ENCODE measurements around the gene RPN2. TPM values are rescaled to one million over a fixed set of nuclear protein-coding genes. Genes with fewer than 3 reads are reported as not detected.
A peak's percentile ranks its signal among the peaks of the same experiment; 100 is the strongest.

Gene RPN2
- total RNA-seq, 1 experiment from 2014 or later, result 234 TPM

- Histone ChIP-seq H2BK20ac (ENCODE audit: low read depth, low read length, poor library complexity, severe bottlenecking) (no peak overlapping the region), H2AFZ (ENCODE audit: low read length) (no peak overlapping the region), H2BK15ac (ENCODE audit: low read depth, low read length) (no peak overlapping the region), H3K9ac (ENCODE audit: extremely low read depth, insufficient read length, low read length) (no peak overlapping the region), H3K56ac (ENCODE audit: insufficient read length, low read depth, low read length) (no peak overlapping the region), H3K9me3 (ENCODE audit: control insufficient read depth, low read depth, low read length) (no peaks in the 10 kb centered on the region), H3K4me1 (ENCODE audit: insufficient read depth, low read length) (no peaks in the 10 kb centered on the region), H2AK5ac (ENCODE audit: insufficient read length, low read length) (no peak overlapping the region), H4K20me1 (ENCODE audit: control insufficient read depth, insufficient read depth, insufficient read length) (no peaks in the 10 kb centered on the region), H4K8ac (replicated peaks; ENCODE audit: insufficient read length, low read depth, low read length) (no peak overlapping the region), H2BK5ac (ENCODE audit: insufficient read length, low read length) (no peak overlapping the region), H3T11ph (ENCODE audit: low read length) (no peak overlapping the region), H3K23me2 (ENCODE audit: insufficient read length, low read depth, low read length, poor library complexity, severe bottlenecking) (no peaks in the 10 kb centered on the region), H3K27ac (ENCODE audit: insufficient read length, low read depth, low read length) (no peak overlapping the region), H3K23ac (ENCODE audit: insufficient read length, low read depth, low read length) (no peak overlapping the region), H2BK12ac (ENCODE audit: insufficient read length, low read depth, low read length) (no peak overlapping the region), H3K79me2 (ENCODE audit: insufficient read depth, low read length) (peaks cover 34% of the 10 kb centered on the region), H3K27me3 (ENCODE audit: insufficient read depth, low read length) (no peaks in the 10 kb centered on the region), H3K14ac (ENCODE audit: insufficient read depth, low read length) (no peak overlapping the region), H2BK120ac (ENCODE audit: low read depth, low read length, poor library complexity, severe bottlenecking) (no peak overlapping the region), H4K91ac (ENCODE audit: insufficient read length, low read depth, low read length) (no peak overlapping the region), H3K4ac (ENCODE audit: low read depth, low read length) (no peak overlapping the region), H4K5ac (ENCODE audit: insufficient read length, low read depth, low read length) (no peak overlapping the region), H3K79me1 (ENCODE audit: insufficient read depth, low read depth, low read length, poor library complexity, severe bottlenecking) (peaks cover 11% of the 10 kb centered on the region), H3K4me2 (ENCODE audit: insufficient read depth, insufficient read length, low read length) (no peak overlapping the region), H3K18ac (ENCODE audit: insufficient read length, low read depth, low read length) (no peak overlapping the region)
- no peaks in the 10 kb centered on the region for H3K9me3 Mint-ChIP-seq
- peak; percentile 89 for TF ChIP-seq CTCF (conservative IDR thresholded peaks at IDR 0.05)
- DNase-seq, result peak; percentile 78
- peaks cover 36 to 65% (median 59%) of the 10 kb centered on the region in 3 experiments; a peak in 6 of 7 replicates for H3K36me3 Mint-ChIP-seq (ENCODE audit: insufficient read depth in 1 of 3, low read depth in 3 of 3)
- peaks cover 33 to 38% of the 10 kb centered on the region in 2 experiments for H3K4me1 Mint-ChIP-seq
- peak overlapping the region in 1 of 3 experiments; percentile 49; a peak in 1 of 7 replicates for H3K27ac Mint-ChIP-seq
- no peaks in the 10 kb centered on the region for H3K27me3 Mint-ChIP-seq (ENCODE audit: low read depth)
- WGBS (ENCODE audit: extremely low coverage, insufficient read length, low lambda C conversion rate), result no CpG with 5 or more reads among the region's 5 CpGs
- no peak overlapping the region for H3K4me3 Mint-ChIP-seq
Observed at GRCh38 chr20:37192137-37192854, 13.2 kb downstream of the RPN2 start.
